ENCODE results near the gene DLL3. TPM values are rescaled to one million over a fixed set of nuclear protein-coding genes. Genes with fewer than 3 reads are reported as not detected.
A peak's percentile ranks its signal among the peaks of the same experiment; 100 is the strongest.

Gene DLL3
- total and polyA plus RNA-seq, 2 experiments from 2014 or later, result 1.2 to 2.1 TPM

- H3F3A ChIP-seq (ENCODE audit: insufficient read depth), result no peaks in the 10 kb centered on the region
- peaks cover 44% of the 10 kb centered on the region for H3K27me3 ChIP-seq (replicated peaks; ENCODE audit: insufficient read depth)
- H3K4me1 ChIP-seq (ENCODE audit: insufficient read depth), result 0 out of 2 replicates have a peak, but pooled peaks cover 5% of the 10 kb centered on the region
- H3K9ac ChIP-seq, result no peak overlapping the region
- WGBS, 2 experiments (ENCODE audit: low coverage in 1 of 2, low lambda C conversion rate in 2 of 2, missing lambda C conversion rate in 2 of 2), result 64 to 65% methylated on average over 5 of the region's 5 CpGs
- H2AFZ ChIP-seq, result no peak overlapping the region
- H4K20me1 ChIP-seq (ENCODE audit: insufficient read depth), result no peaks in the 10 kb centered on the region
- no peak overlapping the region for H3K4me2 ChIP-seq (ENCODE audit: unreplicated experiment)
- H3K9me2 ChIP-seq (ENCODE audit: insufficient read depth), result no peaks in the 10 kb centered on the region
- H3K9me3 ChIP-seq (ENCODE audit: low read depth), result no peaks in the 10 kb centered on the region
- no peak for DNase-seq
- TF ChIP-seq EZH2phosphoT487 (IDR thresholded peaks at IDR 0.05; ENCODE audit: insufficient read depth, low read depth), result no peak
- TF ChIP-seq EZH2 (IDR thresholded peaks at IDR 0.05; ENCODE audit: insufficient read depth, poor library complexity, severe bottlenecking), result no peak
- in situ Hi-C loops (cut with MboI), result no loop called here
- no peaks in the 10 kb centered on the region for H3K36me3 ChIP-seq (ENCODE audit: low read depth)
- no peak overlapping the region for H3K27ac ChIP-seq
- no peak overlapping the region for H3K4me3 ChIP-seq
- no peaks in the 10 kb centered on the region for H3K79me2 ChIP-seq (ENCODE audit: insufficient read depth)
Measured at GRCh38 chr19:39501340-39501739, 2.6 kb downstream of the DLL3 start.

DNA sequence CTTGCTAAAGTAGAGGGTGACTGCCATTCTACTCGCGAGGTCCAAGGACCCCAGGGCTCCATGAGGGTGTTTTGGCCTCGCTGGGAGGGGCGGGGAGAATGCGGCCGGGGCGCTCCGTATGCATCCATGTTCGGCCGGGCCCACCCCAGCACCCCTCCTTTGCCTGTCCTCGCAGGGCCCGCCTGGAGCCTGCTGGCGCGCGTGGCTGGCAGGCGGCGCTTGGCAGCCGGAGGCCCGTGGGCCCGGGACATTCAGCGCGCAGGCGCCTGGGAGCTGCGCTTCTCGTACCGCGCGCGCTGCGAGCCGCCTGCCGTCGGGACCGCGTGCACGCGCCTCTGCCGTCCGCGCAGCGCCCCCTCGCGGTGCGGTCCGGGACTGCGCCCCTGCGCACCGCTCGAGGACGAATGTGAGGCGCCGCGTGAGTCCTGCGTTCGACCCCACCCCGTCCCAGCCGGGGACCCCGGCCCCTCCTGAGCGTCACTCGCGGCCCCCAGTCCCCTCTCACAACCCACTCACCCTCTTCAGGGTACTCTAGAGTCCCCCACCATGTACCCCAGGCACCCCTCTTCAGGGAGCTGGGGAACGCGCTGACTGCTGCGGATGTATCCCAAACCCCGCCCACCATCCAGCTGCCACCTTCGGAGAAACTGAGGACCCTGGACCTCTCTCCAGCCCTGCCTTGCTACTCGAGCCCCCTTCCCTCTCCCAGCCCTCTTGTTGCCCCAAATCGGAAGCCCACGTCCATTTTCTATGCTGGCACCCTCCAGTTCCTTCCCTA lies 4.1 kb downstream of the DLL3 start:
- no peak for TF ChIP-seq EZH2phosphoT487 (IDR thresholded peaks at IDR 0.05; ENCODE audit: insufficient read depth, low read depth)
- TF ChIP-seq EZH2 (IDR thresholded peaks at IDR 0.05; ENCODE audit: insufficient read depth, poor library complexity, severe bottlenecking), result no peak
- WGBS, 2 experiments (ENCODE audit: low coverage in 1 of 2, low lambda C conversion rate in 2 of 2, missing lambda C conversion rate in 2 of 2), result 24 to 35% methylated on average over 26 to 38 of the region's 69 CpGs
- peak; percentile 93 for DNase-seq

GRCh38 chr19:39506598-39506943 lies 7.8 kb downstream of the DLL3 start:
- no peaks in the 10 kb centered on the region for H3F3A ChIP-seq (ENCODE audit: insufficient read depth)
- H3K27me3 ChIP-seq (replicated peaks; ENCODE audit: insufficient read depth), result peaks cover 15% of the 10 kb centered on the region; the same call in 1 of the 2 replicates
- no peak for DNase-seq
- H3K79me2 ChIP-seq (ENCODE audit: insufficient read depth), result no peaks in the 10 kb centered on the region
- H3K4me3 ChIP-seq, result peak overlapping the region; percentile 74
- H3K9me2 ChIP-seq (ENCODE audit: insufficient read depth), result no peaks in the 10 kb centered on the region
- H4K20me1 ChIP-seq (ENCODE audit: insufficient read depth), result no peaks in the 10 kb centered on the region
- no peak overlapping the region for H3K27ac ChIP-seq
- no peak overlapping the region for H3K4me2 ChIP-seq (ENCODE audit: unreplicated experiment)
- no peaks in the 10 kb centered on the region for H3K36me3 ChIP-seq (ENCODE audit: low read depth)
- no peak overlapping the region for H3K9ac ChIP-seq
- H2AFZ ChIP-seq, result peak overlapping the region; percentile 77
- no peaks in the 10 kb centered on the region for H3K9me3 ChIP-seq (ENCODE audit: low read depth)
- no peaks in the 10 kb centered on the region for H3K4me1 ChIP-seq (ENCODE audit: insufficient read depth)
- in situ Hi-C loops (cut with MboI), result no loop called here
- no peak for TF ChIP-seq EZH2 (IDR thresholded peaks at IDR 0.05; ENCODE audit: insufficient read depth, poor library complexity, severe bottlenecking)
- TF ChIP-seq EZH2phosphoT487 (IDR thresholded peaks at IDR 0.05; ENCODE audit: insufficient read depth, low read depth), result no peak
- 24 to 26% methylated on average over 7 of the region's 7 CpGs for WGBS, 2 experiments (ENCODE audit: low coverage in 1 of 2, low lambda C conversion rate in 2 of 2, missing lambda C conversion rate in 2 of 2)

More for the DNA sequence above, 4.1 kb downstream of the DLL3 start:
- in situ Hi-C loops (cut with MboI), result no loop called here
- Histone ChIP-seq H3K4me2 (ENCODE audit: unreplicated experiment) (no peak overlapping the region), H3K4me3 (no peak overlapping the region), H3K27ac (no peak overlapping the region), H4K20me1 (ENCODE audit: insufficient read depth) (no peaks in the 10 kb centered on the region), H3K36me3 (ENCODE audit: low read depth) (no peaks in the 10 kb centered on the region), H3K9me2 (ENCODE audit: insufficient read depth) (no peaks in the 10 kb centered on the region), H3K27me3 (replicated peaks; ENCODE audit: insufficient read depth) (peaks cover 36% of the 10 kb centered on the region), H3F3A (ENCODE audit: insufficient read depth) (no peaks in the 10 kb centered on the region), H2AFZ (0 out of 2 replicates have a peak overlapping the region, but pooled peaks have one; percentile 55), H3K9me3 (ENCODE audit: low read depth) (no peaks in the 10 kb centered on the region), H3K9ac (no peak overlapping the region), H3K79me2 (ENCODE audit: insufficient read depth) (no peaks in the 10 kb centered on the region), H3K4me1 (ENCODE audit: insufficient read depth) (0 out of 2 replicates have a peak, but pooled peaks cover 5% of the 10 kb centered on the region)

DNA sequence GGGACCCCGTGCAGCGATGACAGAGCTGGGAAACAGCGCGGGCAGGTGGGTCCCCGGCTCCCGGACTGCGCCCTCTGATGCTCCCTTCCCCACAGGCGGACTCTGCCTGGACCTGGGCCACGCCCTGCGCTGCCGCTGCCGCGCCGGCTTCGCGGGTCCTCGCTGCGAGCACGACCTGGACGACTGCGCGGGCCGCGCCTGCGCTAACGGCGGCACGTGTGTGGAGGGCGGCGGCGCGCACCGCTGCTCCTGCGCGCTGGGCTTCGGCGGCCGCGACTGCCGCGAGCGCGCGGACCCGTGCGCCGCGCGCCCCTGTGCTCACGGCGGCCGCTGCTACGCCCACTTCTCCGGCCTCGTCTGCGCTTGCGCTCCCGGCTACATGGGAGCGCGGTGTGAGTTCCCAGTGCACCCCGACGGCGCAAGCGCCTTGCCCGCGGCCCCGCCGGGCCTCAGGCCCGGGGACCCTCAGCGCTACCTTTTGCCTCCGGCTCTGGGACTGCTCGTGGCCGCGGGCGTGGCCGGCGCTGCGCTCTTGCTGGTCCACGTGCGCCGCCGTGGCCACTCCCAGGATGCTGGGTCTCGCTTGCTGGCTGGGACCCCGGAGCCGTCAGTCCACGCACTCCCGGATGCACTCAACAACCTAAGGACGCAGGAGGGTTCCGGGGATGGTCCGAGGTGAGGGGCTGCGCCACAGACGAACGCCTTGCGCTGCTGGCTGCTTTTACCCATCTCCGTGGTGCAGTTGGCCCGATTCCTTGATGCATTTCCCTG lies 8.4 kb downstream of the DLL3 start:
- Histone ChIP-seq H3K4me1 (ENCODE audit: insufficient read depth) (no peaks in the 10 kb centered on the region), H3K9me2 (ENCODE audit: insufficient read depth) (no peaks in the 10 kb centered on the region), H2AFZ (peak overlapping the region; percentile 91), H4K20me1 (ENCODE audit: insufficient read depth) (no peaks in the 10 kb centered on the region), H3K9ac (no peak overlapping the region), H3K4me3 (peak overlapping the region; percentile 74), H3K27me3 (replicated peaks; ENCODE audit: insufficient read depth) (peaks cover 15% of the 10 kb centered on the region; the same call in 1 of the 2 replicates), H3K4me2 (ENCODE audit: unreplicated experiment) (peak overlapping the region; percentile 67), H3K36me3 (ENCODE audit: low read depth) (no peaks in the 10 kb centered on the region), H3K27ac (no peak overlapping the region), H3F3A (ENCODE audit: insufficient read depth) (no peaks in the 10 kb centered on the region), H3K79me2 (ENCODE audit: insufficient read depth) (no peaks in the 10 kb centered on the region), H3K9me3 (ENCODE audit: low read depth) (no peaks in the 10 kb centered on the region)
- peak; percentile 79 for DNase-seq
- 4% methylated on average over 89 to 94 of the region's 96 CpGs for WGBS, 2 experiments (ENCODE audit: low coverage in 1 of 2, low lambda C conversion rate in 2 of 2, missing lambda C conversion rate in 2 of 2)
- in situ Hi-C loops (cut with MboI), result no loop called here
- TF ChIP-seq EZH2 (IDR thresholded peaks at IDR 0.05; ENCODE audit: insufficient read depth, poor library complexity, severe bottlenecking), result no peak
- TF ChIP-seq EZH2phosphoT487 (IDR thresholded peaks at IDR 0.05; ENCODE audit: insufficient read depth, low read depth), result no peak
